Nephron progenitor cell (in vitro differentiated cells): ENCODE results near the gene POU6F2.

Experiments used
- DNase-seq: peaks from one replicate; pipeline ENCODE4 v3.0.0; 2021
- H3K27ac Mint-ChIP-seq: 2 replicates; pipeline ENCODE4 v1.8.0; 2021; ENCODE audit warnings: mild to moderate bottlenecking, moderate library complexity, mixed read lengths
- H3K27me3 Mint-ChIP-seq: 2 replicates; pipeline ENCODE4 v1.8.0; 2021; ENCODE audit warnings: mild to moderate bottlenecking, low read depth, mixed read lengths; ENCODE audit not compliant: poor library complexity
- H3K36me3 Mint-ChIP-seq: 2 replicates; pipeline ENCODE4 v1.8.0; 2021; ENCODE audit warnings: low read depth, mixed read lengths
- H3K4me1 Mint-ChIP-seq: 2 replicates; pipeline ENCODE4 v1.8.0; 2021; ENCODE audit warnings: mixed read lengths
- H3K4me3 Mint-ChIP-seq: 2 replicates; pipeline ENCODE4 v1.8.0; 2021; ENCODE audit warnings: mild to moderate bottlenecking, moderate library complexity, mixed read lengths
- H3K9me3 Mint-ChIP-seq: 2 replicates; pipeline ENCODE4 v1.8.0; 2021; ENCODE audit warnings: mild to moderate bottlenecking, moderate library complexity, mixed read lengths
- CTCF ChIP-seq: fragments of 200-600 bp; sonication (generic); IDR thresholded peaks from 2 replicates; pipeline ENCODE4 v1.5.0; 2021; ENCODE audit warnings: antibody characterized with exemption

Gene POU6F2

GRCh38 chr7:39022796-39023195 is 45.1 kb downstream of the POU6F2 start:
- Mint-ChIP-seq H3K27me3 (no peaks in the 10 kb centered on the region), H3K36me3 (peaks cover 16% of the 10 kb centered on the region), H3K27ac (no peak overlapping the region), H3K4me3 (no peak overlapping the region), H3K4me1 (no peaks in the 10 kb centered on the region), H3K9me3 (peaks cover 26% of the 10 kb centered on the region)
- no peak for DNase-seq
- TF ChIP-seq CTCF: no peak

GRCh38 chr7:39027491-39027890 is 49.8 kb downstream of the POU6F2 start:
- DNase-seq: no peak
- H3K27ac Mint-ChIP-seq: no peak overlapping the region
- peaks cover 13% of the 10 kb centered on the region for H3K36me3 Mint-ChIP-seq
- no peaks in the 10 kb centered on the region for H3K27me3 Mint-ChIP-seq
- H3K4me3 Mint-ChIP-seq: no peak overlapping the region
- TF ChIP-seq CTCF: no peak
- H3K4me1 Mint-ChIP-seq: no peaks in the 10 kb centered on the region
- H3K9me3 Mint-ChIP-seq: peaks cover 20% of the 10 kb centered on the region

GRCh38 chr7:39033885-39034624 is 56.3 kb downstream of the POU6F2 start:
- Mint-ChIP-seq H3K4me1 (peaks cover 17% of the 10 kb centered on the region), H3K9me3 (no peaks in the 10 kb centered on the region), H3K4me3 (no peak overlapping the region), H3K27ac (no peak overlapping the region), H3K36me3 (no peaks in the 10 kb centered on the region), H3K27me3 (no peaks in the 10 kb centered on the region)
- DNase-seq: no peak
- no peak for TF ChIP-seq CTCF

- H3K4me3 Mint-ChIP-seq: no peak overlapping the region
- H3K27me3 Mint-ChIP-seq: no peaks in the 10 kb centered on the region
- DNase-seq: no peak
- no peaks in the 10 kb centered on the region for H3K36me3 Mint-ChIP-seq
- peaks cover 17% of the 10 kb centered on the region for H3K4me1 Mint-ChIP-seq
- no peaks in the 10 kb centered on the region for H3K9me3 Mint-ChIP-seq
- no peak overlapping the region for H3K27ac Mint-ChIP-seq
- TF ChIP-seq CTCF: no peak
These were observed 57.4 kb downstream of the POU6F2 start for GRCh38 chr7:39035156-39035555.

GRCh38 chr7:39035903-39036302 is 58.2 kb downstream of the POU6F2 start:
- no peaks in the 10 kb centered on the region for H3K36me3 Mint-ChIP-seq
- no peak for TF ChIP-seq CTCF
- no peak overlapping the region for H3K27ac Mint-ChIP-seq

GRCh38 chr7:39042670-39043069 is 65.0 kb downstream of the POU6F2 start:
- TF ChIP-seq CTCF: no peak
- no peaks in the 10 kb centered on the region for H3K36me3 Mint-ChIP-seq
- H3K27ac Mint-ChIP-seq: no peak overlapping the region
- no peak overlapping the region for H3K4me3 Mint-ChIP-seq
- peaks cover 4% of the 10 kb centered on the region for H3K27me3 Mint-ChIP-seq
- H3K4me1 Mint-ChIP-seq: peaks cover 24% of the 10 kb centered on the region
- H3K9me3 Mint-ChIP-seq: no peaks in the 10 kb centered on the region
- no peak for DNase-seq

More at GRCh38 chr7:39035903-39036302, 58.2 kb downstream of the POU6F2 start:
- Mint-ChIP-seq H3K4me1 (peaks cover 17% of the 10 kb centered on the region), H3K9me3 (no peaks in the 10 kb centered on the region), H3K27me3 (no peaks in the 10 kb centered on the region), H3K4me3 (no peak overlapping the region)
- no peak for DNase-seq
